ENCODE measurements around the gene OR5K1. TPM values are rescaled to one million over a fixed set of nuclear protein-coding genes. Genes with fewer than 3 reads are reported as not detected.

The OR5K1 gene
- not detected for total RNA-seq

DNA sequence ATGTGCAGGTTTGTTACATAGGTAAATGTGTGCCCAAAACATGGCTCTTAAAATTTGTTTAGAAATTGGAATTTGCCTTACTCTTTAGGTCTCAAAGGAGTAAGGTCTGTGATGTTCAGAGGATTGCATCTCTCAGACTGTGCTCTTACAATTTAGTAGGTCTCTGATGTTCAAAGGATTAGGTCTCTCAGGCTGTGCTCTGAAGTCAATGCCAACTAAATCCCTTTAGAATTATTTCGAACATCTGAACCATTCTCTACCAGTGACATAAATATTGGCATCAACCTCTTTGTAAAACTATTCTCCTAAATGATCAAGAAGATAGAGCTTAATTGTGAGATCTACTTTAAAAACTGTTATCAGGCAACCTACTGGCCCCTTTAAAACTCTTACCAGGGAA lies at the start of gene OR5K1:
TSS of gene OR5K1 (plus strand) at position 301 of the 400 bp plus-strand sequence. CDS start 6,376 bp downstream, outside the sequence.
- ATAC-seq (ENCODE audit: low FRiP score): no peak
- TF ChIP-seq, protein P1, sequence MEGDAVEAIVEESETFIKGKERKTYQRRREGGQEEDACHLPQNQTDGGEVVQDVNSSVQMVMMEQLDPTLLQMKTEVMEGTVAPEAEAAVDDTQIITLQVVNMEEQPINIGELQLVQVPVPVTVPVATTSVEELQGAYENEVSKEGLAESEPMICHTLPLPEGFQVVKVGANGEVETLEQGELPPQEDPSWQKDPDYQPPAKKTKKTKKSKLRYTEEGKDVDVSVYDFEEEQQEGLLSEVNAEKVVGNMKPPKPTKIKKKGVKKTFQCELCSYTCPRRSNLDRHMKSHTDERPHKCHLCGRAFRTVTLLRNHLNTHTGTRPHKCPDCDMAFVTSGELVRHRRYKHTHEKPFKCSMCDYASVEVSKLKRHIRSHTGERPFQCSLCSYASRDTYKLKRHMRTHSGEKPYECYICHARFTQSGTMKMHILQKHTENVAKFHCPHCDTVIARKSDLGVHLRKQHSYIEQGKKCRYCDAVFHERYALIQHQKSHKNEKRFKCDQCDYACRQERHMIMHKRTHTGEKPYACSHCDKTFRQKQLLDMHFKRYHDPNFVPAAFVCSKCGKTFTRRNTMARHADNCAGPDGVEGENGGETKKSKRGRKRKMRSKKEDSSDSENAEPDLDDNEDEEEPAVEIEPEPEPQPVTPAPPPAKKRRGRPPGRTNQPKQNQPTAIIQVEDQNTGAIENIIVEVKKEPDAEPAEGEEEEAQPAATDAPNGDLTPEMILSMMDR (IDR thresholded peaks at IDR 0.05): no peak
- no peak for DNase-seq (ENCODE audit: low spot score)

DNA sequence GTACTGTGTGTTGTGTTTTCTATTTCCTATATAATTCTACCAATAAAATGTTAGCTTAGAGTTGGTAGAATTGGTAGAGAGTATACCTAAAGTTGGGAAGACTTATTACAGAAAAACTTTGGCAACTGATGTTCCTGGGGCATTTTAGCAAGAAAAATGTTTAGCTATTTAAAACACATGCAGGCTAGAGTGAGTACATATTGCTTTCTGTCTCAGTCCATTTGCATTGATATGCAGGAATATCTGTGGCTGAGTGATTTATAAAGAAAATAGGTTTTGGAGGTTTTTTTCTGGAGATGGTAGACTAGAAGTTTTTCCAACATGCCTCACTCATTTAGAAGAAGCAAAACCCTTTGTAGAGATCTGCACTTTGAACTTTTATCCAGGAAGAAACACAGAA lies 30.4 kb upstream of the OR5K1 start:
- ATAC-seq (ENCODE audit: low FRiP score) (no peak), DNase-seq (ENCODE audit: low spot score) (no peak)
- TF ChIP-seq, protein P1 (IDR thresholded peaks at IDR 0.05): no peak

DNA sequence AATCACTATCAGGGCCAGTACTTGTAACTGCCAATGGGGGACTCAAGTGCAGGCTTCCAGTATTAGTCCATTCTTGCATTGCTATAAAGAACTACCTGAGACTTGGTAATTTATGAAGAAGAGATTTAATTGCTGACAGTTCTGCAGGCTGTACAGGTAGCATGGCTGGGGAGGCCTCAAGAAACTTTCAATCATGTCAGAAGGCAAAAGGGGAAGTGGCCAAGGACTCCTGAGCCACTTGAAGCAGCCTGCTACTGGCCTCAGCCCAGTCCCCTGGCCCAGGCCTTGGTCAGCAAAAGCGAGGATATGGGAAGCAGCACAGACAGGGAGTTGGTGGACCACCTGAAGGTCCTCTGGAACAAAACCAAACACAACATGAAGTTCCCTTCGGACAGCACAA lies 29.2 kb upstream of the OR5K1 start:
- TF ChIP-seq, protein P1 (IDR thresholded peaks at IDR 0.05): no peak
- no peak for ATAC-seq (ENCODE audit: low FRiP score)

DNA sequence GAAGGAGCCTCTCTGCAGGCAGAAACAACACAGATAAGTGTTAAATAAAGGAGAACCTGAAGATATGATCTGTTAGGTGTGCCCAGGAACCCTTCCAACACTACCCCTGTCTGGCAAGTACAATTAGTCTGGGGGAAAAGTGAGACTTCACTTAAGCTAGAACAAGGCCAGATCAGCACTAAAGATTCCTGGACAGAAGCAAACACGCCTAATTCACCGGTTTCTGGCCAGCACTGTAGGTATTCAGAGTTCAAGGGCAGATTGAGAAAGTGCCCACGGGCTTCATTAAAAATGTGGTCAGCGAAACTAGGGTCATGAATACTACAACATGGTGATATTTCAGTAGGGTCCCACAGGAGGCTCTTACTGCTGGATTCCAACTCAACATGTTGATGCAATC lies 28.6 kb upstream of the OR5K1 start:
- no peak for DNase-seq (ENCODE audit: low spot score)
- ATAC-seq (ENCODE audit: low FRiP score): no peak

More for the DNA sequence above, 29.2 kb upstream of the OR5K1 start:
- no peak for DNase-seq (ENCODE audit: low spot score)

DNA sequence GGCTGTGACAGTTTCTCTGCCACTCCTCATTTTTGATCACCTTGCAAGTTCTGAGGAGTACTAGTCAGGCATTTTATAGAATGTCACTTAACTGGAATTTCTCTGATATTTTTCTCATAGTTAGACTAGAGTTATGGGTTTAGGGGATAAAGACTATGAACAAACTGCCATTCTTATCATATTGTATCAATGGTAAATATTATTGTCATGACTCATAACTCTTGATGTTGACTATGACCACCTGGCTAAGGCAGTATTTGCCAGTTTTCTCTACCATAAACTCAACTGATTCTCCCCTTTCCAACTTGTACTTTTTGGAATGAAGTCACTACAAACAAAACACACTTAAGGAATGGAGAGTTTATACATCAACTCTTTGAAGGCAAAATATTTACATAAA lies 22.7 kb upstream of the OR5K1 start:
- DNase-seq (ENCODE audit: low spot score) (no peak), ATAC-seq (ENCODE audit: low FRiP score) (no peak)
- TF ChIP-seq, protein P1 (IDR thresholded peaks at IDR 0.05): no peak

More for the DNA sequence above, 28.6 kb upstream of the OR5K1 start:
- TF ChIP-seq, protein P1 (IDR thresholded peaks at IDR 0.05): no peak

DNA sequence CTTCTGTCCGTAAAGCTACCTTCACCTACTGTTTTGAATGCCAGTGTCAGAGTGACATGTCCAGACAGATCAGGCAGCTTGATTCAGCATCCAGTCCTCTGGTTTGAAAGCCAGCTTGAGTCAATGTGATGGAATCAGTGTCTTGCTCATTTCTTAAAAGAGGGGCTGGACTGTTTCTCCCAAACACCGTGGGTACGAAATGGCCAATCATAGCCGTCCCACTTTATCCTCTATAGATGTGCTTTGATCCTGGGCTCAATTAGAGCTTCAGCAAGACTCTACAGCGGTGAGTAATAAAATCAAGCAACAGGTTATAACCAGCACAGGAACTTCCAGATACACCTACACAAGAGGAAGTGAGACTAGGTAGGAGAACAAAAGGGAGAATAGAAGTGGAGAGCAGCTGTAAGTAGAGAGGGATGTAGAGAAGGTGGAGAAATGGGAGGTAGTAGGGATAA lies 17.0 kb upstream of the OR5K1 start:
- ATAC-seq (ENCODE audit: low FRiP score) (no peak), DNase-seq (ENCODE audit: low spot score) (no peak)
- TF ChIP-seq, protein P1 (IDR thresholded peaks at IDR 0.05): no peak

DNA sequence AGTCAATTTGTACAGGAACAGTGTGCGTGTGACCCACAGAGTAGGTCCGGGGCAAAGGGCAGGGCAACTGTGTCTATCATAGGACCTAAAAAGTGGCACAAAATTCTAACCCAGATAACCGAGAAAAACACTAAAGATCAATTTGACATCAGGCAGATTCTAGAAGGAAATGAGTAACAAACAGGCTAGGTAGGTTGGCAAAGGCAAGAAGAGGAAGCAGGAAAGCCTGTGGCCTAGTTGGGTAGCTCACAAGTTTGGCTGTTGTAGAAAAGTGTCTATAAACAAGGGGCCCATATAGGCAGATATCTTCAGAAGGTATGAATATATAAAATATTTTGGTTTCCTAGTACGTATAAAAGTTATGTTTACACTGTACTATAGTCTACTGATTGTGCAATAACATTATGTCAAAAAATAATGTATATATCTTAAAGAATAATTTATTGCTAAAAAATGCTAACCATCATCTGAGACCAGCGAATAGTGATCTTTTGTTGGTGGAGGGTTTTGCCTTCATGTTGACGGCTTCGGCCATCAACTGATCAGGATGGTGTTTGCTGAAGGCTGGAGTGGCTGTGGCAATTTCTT lies 13.3 kb upstream of the OR5K1 start:
- TF ChIP-seq, protein P1 (IDR thresholded peaks at IDR 0.05): no peak
- ATAC-seq (ENCODE audit: low FRiP score) (no peak), DNase-seq (ENCODE audit: low spot score) (no peak)
